Left ventricle myocardium inferior (tissue), 1 donor: ENCODE results near the gene CEACAM21. TPM values are rescaled to one million over a fixed set of nuclear protein-coding genes. Genes with fewer than 3 reads are reported as not detected.

Experiments used
- DNase-seq: peaks from one replicate; pipeline ENCODE4 v3.0.0-alpha.2; 2020
- H3K27ac ChIP-seq: fragments of 200-600 bp; replicated peaks from 2 replicates; pipeline ENCODE4 v1.8.0; 2021
- H3K27me3 ChIP-seq: fragments of 200-600 bp; 2 replicates; pipeline ENCODE4 v1.8.0; 2021; ENCODE audit warnings: low read depth
- H3K36me3 ChIP-seq: fragments of 200-600 bp; 2 replicates; pipeline ENCODE4 v1.8.0; 2021
- H3K4me1 ChIP-seq: fragments of 200-600 bp; 2 replicates; pipeline ENCODE4 v1.8.0; 2021
- H3K4me3 ChIP-seq: fragments of 200-600 bp; 2 replicates; pipeline ENCODE4 v1.8.0; 2021; ENCODE audit warnings: mild to moderate bottlenecking, moderate library complexity
- H3K9me3 ChIP-seq: fragments of 200-600 bp; replicated peaks from 2 replicates; pipeline ENCODE4 v1.8.0; 2021
- intact Hi-C: fragments of 100-400 bp; cut with micrococcal nuclease; formaldehyde crosslinking; loops from one replicate; pipeline ENCODE4 v1.11.0; 2022
- total RNA-seq: library from RNA; stranded (reverse); fragmentation: NEBNext Ultra II Directional; extraction: Animal tissue kit (Norgen Biotek cat#: 25700); gene quantifications from one replicate; pipeline ENCODE4 v1.2.1, GENCODE V29; 2021
- TF ChIP-seq, protein P1 (sequence below): fragments of 200-600 bp; IDR thresholded peaks from 2 replicates; pipeline ENCODE4 v1.8.0; 2021; ENCODE audit warnings: antibody characterized with exemption, mild to moderate bottlenecking, borderline replicate concordance
- donor health status: DM: no; HTN: yes; CAD: no; lungs with severe emphysema.

Gene CEACAM21
- total RNA-seq, 1 donor from 2014 or later: 0.60 TPM

GRCh38 chr19:41617941-41618730, 42.2 kb downstream of the CEACAM21 start:
- no peak overlapping the region for H3K27ac ChIP-seq
- TF ChIP-seq, protein P1, sequence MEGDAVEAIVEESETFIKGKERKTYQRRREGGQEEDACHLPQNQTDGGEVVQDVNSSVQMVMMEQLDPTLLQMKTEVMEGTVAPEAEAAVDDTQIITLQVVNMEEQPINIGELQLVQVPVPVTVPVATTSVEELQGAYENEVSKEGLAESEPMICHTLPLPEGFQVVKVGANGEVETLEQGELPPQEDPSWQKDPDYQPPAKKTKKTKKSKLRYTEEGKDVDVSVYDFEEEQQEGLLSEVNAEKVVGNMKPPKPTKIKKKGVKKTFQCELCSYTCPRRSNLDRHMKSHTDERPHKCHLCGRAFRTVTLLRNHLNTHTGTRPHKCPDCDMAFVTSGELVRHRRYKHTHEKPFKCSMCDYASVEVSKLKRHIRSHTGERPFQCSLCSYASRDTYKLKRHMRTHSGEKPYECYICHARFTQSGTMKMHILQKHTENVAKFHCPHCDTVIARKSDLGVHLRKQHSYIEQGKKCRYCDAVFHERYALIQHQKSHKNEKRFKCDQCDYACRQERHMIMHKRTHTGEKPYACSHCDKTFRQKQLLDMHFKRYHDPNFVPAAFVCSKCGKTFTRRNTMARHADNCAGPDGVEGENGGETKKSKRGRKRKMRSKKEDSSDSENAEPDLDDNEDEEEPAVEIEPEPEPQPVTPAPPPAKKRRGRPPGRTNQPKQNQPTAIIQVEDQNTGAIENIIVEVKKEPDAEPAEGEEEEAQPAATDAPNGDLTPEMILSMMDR: no peak
- H3K4me1 ChIP-seq: no peaks in the 10 kb centered on the region
- intact Hi-C loops: no loop called here
- DNase-seq: no peak
- H3K4me3 ChIP-seq: no peak overlapping the region
- peaks cover 70% of the 10 kb centered on the region for H3K27me3 ChIP-seq
- H3K9me3 ChIP-seq: no peaks in the 10 kb centered on the region
- no peaks in the 10 kb centered on the region for H3K36me3 ChIP-seq

GRCh38 chr19:41619018-41619556, 43.1 kb downstream of the CEACAM21 start:
- peaks cover 67% of the 10 kb centered on the region for H3K27me3 ChIP-seq
- no peaks in the 10 kb centered on the region for H3K4me1 ChIP-seq

DNA sequence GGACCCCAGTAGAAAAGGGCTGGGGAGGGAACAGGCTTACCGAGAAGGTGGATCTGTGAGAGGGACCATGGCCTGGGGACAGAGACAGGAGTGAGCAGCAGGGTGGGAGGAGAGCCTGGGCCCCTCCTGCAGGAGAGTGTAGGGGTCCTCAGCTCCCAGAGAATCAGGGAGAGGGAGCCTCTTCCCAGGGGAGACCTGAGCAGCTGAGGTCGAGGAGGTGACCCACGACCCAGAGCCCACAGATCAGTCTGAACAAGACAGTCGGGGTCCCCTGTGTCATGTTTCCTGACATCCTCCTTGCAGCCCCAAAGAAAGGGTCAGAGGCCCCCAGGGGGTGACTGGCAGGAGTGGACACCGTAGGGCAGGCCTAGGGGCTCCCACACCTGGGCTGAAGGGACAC, 44.2 kb downstream of the CEACAM21 start:
- no peak for DNase-seq
- Histone ChIP-seq H3K36me3 (no peaks in the 10 kb centered on the region), H3K4me3 (no peak overlapping the region), H3K4me1 (no peaks in the 10 kb centered on the region), H3K27me3 (peaks cover 65% of the 10 kb centered on the region), H3K9me3 (no peaks in the 10 kb centered on the region), H3K27ac (no peak overlapping the region)
- intact Hi-C loops: no loop called here
- TF ChIP-seq, protein P1: no peak

More at GRCh38 chr19:41619018-41619556, 43.1 kb downstream of the CEACAM21 start:
- no peak overlapping the region for H3K27ac ChIP-seq
- no peaks in the 10 kb centered on the region for H3K36me3 ChIP-seq
- no peak for DNase-seq
- no peaks in the 10 kb centered on the region for H3K9me3 ChIP-seq
- intact Hi-C loops: no loop called here
- TF ChIP-seq, protein P1: no peak
- no peak overlapping the region for H3K4me3 ChIP-seq

DNA sequence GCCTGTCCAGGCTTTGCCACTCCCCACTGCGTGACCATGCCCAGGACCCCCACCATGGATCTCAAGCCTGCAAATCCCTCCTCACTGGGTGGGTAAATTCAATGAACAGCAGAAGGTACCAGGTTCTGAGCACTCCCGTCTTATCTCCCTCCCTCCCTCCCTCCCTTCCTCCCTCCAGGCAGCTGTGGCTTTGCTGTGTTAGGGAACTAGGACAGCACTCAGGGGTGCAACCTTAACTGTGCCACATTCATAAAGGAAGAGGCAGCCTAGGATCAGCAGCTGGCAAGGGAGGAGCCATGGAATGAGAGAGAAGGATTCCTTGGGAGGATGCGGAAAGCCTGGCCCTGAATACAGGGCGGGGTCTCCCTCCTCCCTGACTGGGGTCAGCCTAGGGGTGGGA, 45.3 kb downstream of the CEACAM21 start:
- no peak for DNase-seq
- Histone ChIP-seq H3K27me3 (peaks cover 59% of the 10 kb centered on the region), H3K4me1 (no peaks in the 10 kb centered on the region), H3K4me3 (no peak overlapping the region), H3K36me3 (no peaks in the 10 kb centered on the region), H3K27ac (no peak overlapping the region), H3K9me3 (no peaks in the 10 kb centered on the region)
- intact Hi-C loops: no loop called here
- TF ChIP-seq, protein P1: no peak

GRCh38 chr19:41621654-41622053, 45.7 kb downstream of the CEACAM21 start:
- DNase-seq: no peak
- no peaks in the 10 kb centered on the region for H3K9me3 ChIP-seq
- H3K27me3 ChIP-seq: peaks cover 62% of the 10 kb centered on the region
- no peaks in the 10 kb centered on the region for H3K4me1 ChIP-seq
- H3K27ac ChIP-seq: no peak overlapping the region
- TF ChIP-seq, protein P1: no peak
- intact Hi-C loops: no loop called here
- no peak overlapping the region for H3K4me3 ChIP-seq
- no peaks in the 10 kb centered on the region for H3K36me3 ChIP-seq
